GM12878 (cell line): ENCODE measurements around the gene HEYL. TPM values are rescaled to one million over a fixed set of nuclear protein-coding genes. Genes with fewer than 3 reads are reported as not detected.

ENCODE experiments used
- ASH2L ChIP-seq: fragments of 300-600, 200-600 bp; sonication (generic); IDR thresholded peaks from 2 replicates; pipeline ENCODE4 v1.6.1; 2017; ENCODE audit warnings: low read depth, mild to moderate bottlenecking, borderline replicate concordance
- ATF7 ChIP-seq: fragments of 450-650 bp; IDR thresholded peaks from 2 replicates; pipeline ENCODE4 v1.6.1; 2016; ENCODE audit warnings: low read depth, mild to moderate bottlenecking
- BHLHE40 ChIP-seq, 2 experiments: fragments of 450-650 bp in 1 of 2; IDR thresholded peaks; 2 replicates each; pipeline ENCODE4 v1.6.1; 2011 to 2017; ENCODE audit warnings: low read depth in 2 of 2, borderline replicate concordance in 1 of 2, improper control_type of control experiment in 1 of 2, low read length in 1 of 2, mild to moderate bottlenecking in 1 of 2
- CBFB ChIP-seq: IDR thresholded peaks from 2 replicates; pipeline ENCODE4 v1.6.1; 2016; ENCODE audit warnings: antibody characterized with exemption, low read depth
- CBX3 ChIP-seq: fragments of 200-600 bp; sonication (generic); IDR thresholded peaks from 2 replicates; pipeline ENCODE4 v1.6.1; 2016; ENCODE audit warnings: low read depth, borderline replicate concordance
- CREM ChIP-seq: IDR thresholded peaks from 2 replicates; pipeline ENCODE4 v1.6.1; 2014; ENCODE audit warnings: antibody characterized with exemption, low read depth
- HSF1 ChIP-seq: fragments of 150-350 bp; IDR thresholded peaks from 2 replicates; pipeline ENCODE4 v1.6.1; 2014; ENCODE audit warnings: mild to moderate bottlenecking, low read depth, low read length
- IRF5 ChIP-seq: fragments of 450-650 bp; IDR thresholded peaks from 2 replicates; pipeline ENCODE4 v1.6.1; 2017; ENCODE audit warnings: borderline replicate concordance
- JUND ChIP-seq: IDR thresholded peaks from 2 replicates; pipeline ENCODE4 v1.6.1; 2012; ENCODE audit warnings: low read depth, mild to moderate bottlenecking, low read length, improper control_type of control experiment, moderate library complexity
- KAT2A ChIP-seq: conservative IDR thresholded peaks from 2 replicates; pipeline ENCODE4 v1.6.1; 2011; ENCODE audit warnings: low read depth, low read length; ENCODE audit not compliant: control insufficient read depth
- MAX ChIP-seq: IDR thresholded peaks from 2 replicates; pipeline ENCODE4 v1.6.1; 2012; ENCODE audit warnings: low read depth, low read length, improper control_type of control experiment
- MEF2A ChIP-seq: IDR thresholded peaks from 2 replicates; pipeline ENCODE4 v1.6.1; 2011; ENCODE audit warnings: low read depth, mild to moderate bottlenecking, low read length, moderate library complexity; ENCODE audit not compliant: insufficient read depth
- MXI1 ChIP-seq: fragments of 150-350 bp; IDR thresholded peaks from 2 replicates; pipeline ENCODE4 v1.6.1; 2011; ENCODE audit warnings: low read depth, mild to moderate bottlenecking, inconsistent platforms, low read length, improper control_type of control experiment
- NFXL1 ChIP-seq: fragments of 450-650 bp; IDR thresholded peaks from 2 replicates; pipeline ENCODE4 v1.6.1; 2017; ENCODE audit warnings: antibody characterized with exemption, mild to moderate bottlenecking, borderline replicate concordance
- NR2C1 ChIP-seq: fragments of 450-650 bp; IDR thresholded peaks from 2 replicates; pipeline ENCODE4 v1.6.1; 2017; ENCODE audit warnings: antibody characterized with exemption, mild to moderate bottlenecking, moderate library complexity
- POLR2AphosphoS2 ChIP-seq: IDR thresholded peaks from 2 replicates; pipeline ENCODE4 v1.6.1; 2011; ENCODE audit warnings: low read depth, mild to moderate bottlenecking, low read length, improper control_type of control experiment, moderate library complexity
- RFX5 ChIP-seq: IDR thresholded peaks from 2 replicates; pipeline ENCODE4 v1.6.1; 2011; ENCODE audit warnings: low read depth, low read length, improper control_type of control experiment
- RUNX3 ChIP-seq: IDR thresholded peaks from 2 replicates; pipeline ENCODE4 v1.6.1; 2012; ENCODE audit warnings: low read length, inconsistent platforms
- SIX5 ChIP-seq: IDR thresholded peaks from 2 replicates; pipeline ENCODE4 v1.6.1; 2011; ENCODE audit warnings: mild to moderate bottlenecking, low read depth, low read length, moderate library complexity; ENCODE audit not compliant: severe bottlenecking
- SMAD5 ChIP-seq: IDR thresholded peaks from 2 replicates; pipeline ENCODE4 v1.6.1; 2016; ENCODE audit warnings: antibody characterized with exemption, low read depth
- WRNIP1 ChIP-seq: IDR thresholded peaks from 2 replicates; pipeline ENCODE4 v1.6.1; 2011; ENCODE audit warnings: low read depth, low read length, improper control_type of control experiment, borderline replicate concordance
- ZNF384 ChIP-seq: IDR thresholded peaks from 2 replicates; pipeline ENCODE4 v1.6.1; 2012; ENCODE audit warnings: low read depth, mild to moderate bottlenecking, low read length, improper control_type of control experiment, borderline replicate concordance
- ZSCAN29 ChIP-seq: fragments of 450-650 bp; IDR thresholded peaks from 2 replicates; pipeline ENCODE4 v1.6.1; 2017; ENCODE audit warnings: mild to moderate bottlenecking, moderate library complexity
- polyA plus RNA-seq, 11 experiments: library from polyadenylated mRNA; depleted of rRNA in 4 of 11; unstranded in 6 of 11; stranded (reverse) in 5 of 11; fragments of >200 nt; fragmentation: Nextera tagmentation in 4 of 11; fragmentation: Illumina TruSeq in 1 of 11; extraction: Ambion mirVana in 4 of 11; extraction: Trizol in 1 of 11; gene quantifications; 1 replicate in 1 of 11; 2 replicates in 10 of 11; pipeline versions ENCODE4 v1.2.1 to v1.2.3, GENCODE V29; 2011 to 2016; ENCODE audit warnings: inconsistent platforms in 2 of 11, missing spikeins in 2 of 11, low read depth in 1 of 11
- total RNA-seq, 4 experiments: library from RNA; depleted of rRNA in 3 of 4; stranded (reverse); fragments of >200 nt in 3 of 4; fragmentation: Illumina TruSeq in 1 of 4; extraction: Trizol in 1 of 4; gene quantifications; 2 replicates each; pipeline versions ENCODE4 v1.2.1 to v1.2.3, GENCODE V29; 2013 to 2021

HEYL gene
- total and polyA plus RNA-seq, 10 of the 15 experiments (the other 5 are each of a cell fraction or from before 2014, with no cell fraction given): under 0.01 to 0.04 TPM; not detected in 8

- TF ChIP-seq NFXL1 (no peak), ATF7 (peak; percentile 91), SIX5 (no peak), JUND (peak; percentile 91), ZSCAN29 (no peak), RFX5 (no peak), MAX (no peak), IRF5 (no peak), NR2C1 (no peak), CBX3 (no peak), ASH2L (no peak), MEF2A (peak; percentile 81), ZNF384 (no peak), MXI1 (no peak), BHLHE40 (IDR thresholded peaks at IDR 0.05; ENCODE audit: borderline replicate concordance in 1 of 2, low read depth in 2 of 2, low read length in 1 of 2) (peak; percentile 22 to 66; a peak in 2 of 4 replicates), POLR2AphosphoS2 (no peak), SMAD5 (no peak), HSF1 (no peak), KAT2A (no peak), RUNX3 (peak; percentile 97), CREM (peak; percentile 89), WRNIP1 (no peak), CBFB (peak; percentile 76; the same call in 1 of the 2 replicates)
These were observed 27.3 kb upstream of the HEYL start (continued) for GRCh38 chr1:39666772-39667171.
